Lower lobe of right lung (tissue), 2 donors: Measurements from ENCODE around the gene GNAT1. TPM values are rescaled to one million over a fixed set of nuclear protein-coding genes. Genes with fewer than 3 reads are reported as not detected.

Experiments
- ATAC-seq, 2 donors: fragments of 200-7000 bp; cut with Tn5 transposase; one replicate each; pipeline ENCODE4 v1.9.1; 2020 to 2022; ENCODE audit warnings: mild to moderate bottlenecking in 2 of 2, moderate library complexity in 2 of 2
- DNase-seq: peaks from one replicate; pipeline ENCODE4 v3.0.0-alpha.2; 2020
- H3K27ac ChIP-seq: fragments of 200-600 bp; one replicate; pipeline ENCODE4 v1.8.0; 2022
- H3K27me3 ChIP-seq: fragments of 200-600 bp; one replicate; pipeline ENCODE4 v1.8.0; 2022; ENCODE audit warnings: low read depth
- H3K36me3 ChIP-seq: fragments of 200-600 bp; one replicate; pipeline ENCODE4 v1.8.0; 2022; ENCODE audit warnings: mild to moderate bottlenecking
- H3K4me1 ChIP-seq: fragments of 200-600 bp; one replicate; pipeline ENCODE4 v1.8.0; 2022
- H3K4me3 ChIP-seq: fragments of 200-600 bp; one replicate; pipeline ENCODE4 v1.8.0; 2022; ENCODE audit warnings: mild to moderate bottlenecking
- H3K9me3 ChIP-seq: fragments of 200-600 bp; one replicate; pipeline ENCODE4 v1.8.0; 2022
- intact Hi-C: fragments of 100-400 bp; cut with DNase I; formaldehyde crosslinking; loops from one replicate; pipeline ENCODE4 v1.11.0; 2022
- total RNA-seq: library from RNA; stranded (reverse); fragmentation: NEBNext Ultra II Directional; extraction: Animal tissue kit (Norgen Biotek cat#: 25700); gene quantifications from one replicate; pipeline ENCODE4 v1.2.1, GENCODE V29; 2021
- TF ChIP-seq, protein P1 (sequence below): fragments of 200-600 bp; IDR thresholded peaks from one replicate; pipeline ENCODE4 v1.8.0; 2022; ENCODE audit warnings: antibody characterized with exemption, mild to moderate bottlenecking
- donor health status: DM: no; HTN: yes; CAD: no; lungs with severe emphysema.

GNAT1 gene
- total RNA-seq, 1 donor from 2014 or later, result not detected

- no peaks in the 10 kb centered on the region for H3K9me3 ChIP-seq
- peak; percentile 71 for DNase-seq
- intact Hi-C loops, result no loop called here
- ATAC-seq, result peak; percentile 63 to 76
- H3K27ac ChIP-seq, result no peak overlapping the region
- peaks cover 22% of the 10 kb centered on the region for H3K4me1 ChIP-seq
- H3K4me3 ChIP-seq, result no peak overlapping the region
- peaks cover 21% of the 10 kb centered on the region for H3K36me3 ChIP-seq
- TF ChIP-seq, protein P1, sequence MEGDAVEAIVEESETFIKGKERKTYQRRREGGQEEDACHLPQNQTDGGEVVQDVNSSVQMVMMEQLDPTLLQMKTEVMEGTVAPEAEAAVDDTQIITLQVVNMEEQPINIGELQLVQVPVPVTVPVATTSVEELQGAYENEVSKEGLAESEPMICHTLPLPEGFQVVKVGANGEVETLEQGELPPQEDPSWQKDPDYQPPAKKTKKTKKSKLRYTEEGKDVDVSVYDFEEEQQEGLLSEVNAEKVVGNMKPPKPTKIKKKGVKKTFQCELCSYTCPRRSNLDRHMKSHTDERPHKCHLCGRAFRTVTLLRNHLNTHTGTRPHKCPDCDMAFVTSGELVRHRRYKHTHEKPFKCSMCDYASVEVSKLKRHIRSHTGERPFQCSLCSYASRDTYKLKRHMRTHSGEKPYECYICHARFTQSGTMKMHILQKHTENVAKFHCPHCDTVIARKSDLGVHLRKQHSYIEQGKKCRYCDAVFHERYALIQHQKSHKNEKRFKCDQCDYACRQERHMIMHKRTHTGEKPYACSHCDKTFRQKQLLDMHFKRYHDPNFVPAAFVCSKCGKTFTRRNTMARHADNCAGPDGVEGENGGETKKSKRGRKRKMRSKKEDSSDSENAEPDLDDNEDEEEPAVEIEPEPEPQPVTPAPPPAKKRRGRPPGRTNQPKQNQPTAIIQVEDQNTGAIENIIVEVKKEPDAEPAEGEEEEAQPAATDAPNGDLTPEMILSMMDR, result peak; percentile 76
- peaks cover 16% of the 10 kb centered on the region for H3K27me3 ChIP-seq
Measured at GRCh38 chr3:50189274-50189673, 2.1 kb upstream of the GNAT1 start.

- DNase-seq, result no peak
- peaks cover 17% of the 10 kb centered on the region for H3K36me3 ChIP-seq
- intact Hi-C loops, result no loop called here
- H3K9me3 ChIP-seq, result no peaks in the 10 kb centered on the region
- H3K27me3 ChIP-seq, result peaks cover 21% of the 10 kb centered on the region
- no peak for ATAC-seq
- no peak overlapping the region for H3K4me3 ChIP-seq
- H3K4me1 ChIP-seq, result peaks cover 27% of the 10 kb centered on the region
- TF ChIP-seq, protein P1, result no peak
- no peak overlapping the region for H3K27ac ChIP-seq
Measured at GRCh38 chr3:50189989-50190388, 1.4 kb upstream of the GNAT1 start.

DNA sequence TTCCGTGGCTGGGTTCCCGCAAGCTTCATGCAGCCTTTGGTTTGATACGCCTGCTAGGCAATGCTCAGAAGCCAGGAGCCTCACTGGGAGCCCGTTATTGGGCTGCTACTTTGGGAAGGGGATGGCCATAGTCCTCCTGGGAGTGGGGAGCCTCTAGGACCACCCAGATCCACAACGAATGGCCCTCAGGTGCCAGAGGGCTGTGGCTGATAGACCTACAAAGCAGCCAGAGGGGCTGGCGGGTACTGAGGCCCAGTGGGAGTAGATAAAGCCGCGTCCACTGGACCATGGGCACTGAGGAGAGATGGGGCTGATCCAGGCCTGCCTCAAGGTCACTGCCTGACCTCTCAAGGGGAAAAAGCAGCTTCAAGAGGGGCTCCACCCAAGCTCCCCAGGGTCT, 714 bp downstream of the GNAT1 start:
- Histone ChIP-seq H3K36me3 (no peaks in the 10 kb centered on the region), H3K4me3 (no peak overlapping the region), H3K9me3 (no peaks in the 10 kb centered on the region), H3K27me3 (peaks cover 32% of the 10 kb centered on the region), H3K4me1 (peaks cover 27% of the 10 kb centered on the region), H3K27ac (no peak overlapping the region)
- DNase-seq (no peak), ATAC-seq (no peak)
- intact Hi-C loops, result no loop called here
- TF ChIP-seq, protein P1, result no peak

DNA sequence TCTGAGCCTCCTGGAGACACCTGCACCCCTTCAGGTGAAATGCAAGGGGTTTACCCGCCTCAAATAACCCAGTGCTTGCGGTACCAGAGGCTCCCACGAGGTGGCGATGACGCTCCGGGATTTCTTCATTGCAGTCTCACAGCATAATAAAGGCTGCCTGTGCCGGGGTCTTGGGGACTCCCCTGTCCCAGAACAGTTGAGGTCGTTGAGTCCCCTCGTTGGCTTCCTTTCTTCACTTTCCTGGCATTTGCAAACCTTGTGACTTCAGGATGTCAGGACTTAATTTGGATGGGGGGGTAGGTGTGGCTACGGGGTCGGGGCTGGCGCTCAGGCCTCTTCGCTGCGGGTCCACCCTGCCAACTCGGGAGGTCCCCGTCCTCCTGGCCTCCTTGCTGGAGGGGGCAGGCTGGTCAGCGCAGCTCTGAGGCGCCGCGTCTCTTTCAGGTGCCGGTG, 1.3 kb downstream of the GNAT1 start:
- peak; percentile 79 for DNase-seq
- Histone ChIP-seq H3K27me3 (peaks cover 32% of the 10 kb centered on the region), H3K27ac (no peak overlapping the region), H3K4me1 (peaks cover 27% of the 10 kb centered on the region), H3K36me3 (no peaks in the 10 kb centered on the region), H3K4me3 (no peak overlapping the region), H3K9me3 (no peaks in the 10 kb centered on the region)
- TF ChIP-seq, protein P1, result peak; percentile 93
- peak; percentile 48 to 55 for ATAC-seq
- intact Hi-C loops, result no loop called here

DNA sequence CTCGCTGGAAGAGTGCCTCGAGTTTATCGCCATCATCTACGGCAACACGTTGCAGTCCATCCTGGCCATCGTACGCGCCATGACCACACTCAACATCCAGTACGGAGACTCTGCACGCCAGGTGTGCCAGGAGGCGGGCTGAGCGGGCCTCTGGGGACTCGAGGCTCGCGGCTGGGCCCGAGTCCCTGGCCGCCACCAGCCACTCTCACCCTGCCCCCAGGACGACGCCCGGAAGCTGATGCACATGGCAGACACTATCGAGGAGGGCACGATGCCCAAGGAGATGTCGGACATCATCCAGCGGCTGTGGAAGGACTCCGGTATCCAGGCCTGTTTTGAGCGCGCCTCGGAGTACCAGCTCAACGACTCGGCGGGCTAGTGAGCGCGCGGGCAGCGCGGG, 1.9 kb downstream of the GNAT1 start:
- ATAC-seq (no peak), DNase-seq (no peak)
- peaks cover 32% of the 10 kb centered on the region for H3K27me3 ChIP-seq
- H3K36me3 ChIP-seq, result no peaks in the 10 kb centered on the region
- no peak overlapping the region for H3K27ac ChIP-seq
- TF ChIP-seq, protein P1, result no peak
- intact Hi-C loops, result no loop called here
- no peak overlapping the region for H3K4me3 ChIP-seq
- peaks cover 27% of the 10 kb centered on the region for H3K4me1 ChIP-seq
- H3K9me3 ChIP-seq, result no peaks in the 10 kb centered on the region

- Histone ChIP-seq H3K36me3 (no peaks in the 10 kb centered on the region), H3K4me3 (no peak overlapping the region), H3K9me3 (no peaks in the 10 kb centered on the region), H3K27me3 (peaks cover 36% of the 10 kb centered on the region), H3K4me1 (peaks cover 27% of the 10 kb centered on the region), H3K27ac (no peak overlapping the region)
- ATAC-seq (no peak), DNase-seq (no peak)
- TF ChIP-seq, protein P1, result no peak
- intact Hi-C loops, result no loop called here
Measured at GRCh38 chr3:50193746-50194127, 2.3 kb downstream of the GNAT1 start.
